GM12878 (cell line): ENCODE measurements around the gene PHACTR1. TPM values are rescaled to one million over a fixed set of nuclear protein-coding genes. Genes with fewer than 3 reads are reported as not detected.

Experiments
- ATF7 ChIP-seq: fragments of 450-650 bp; IDR thresholded peaks from 2 replicates; pipeline ENCODE4 v1.6.1; 2016; ENCODE audit warnings: low read depth, mild to moderate bottlenecking
- BMI1 ChIP-seq: fragments of 450-650 bp; IDR thresholded peaks from 2 replicates; pipeline ENCODE4 v1.6.1; 2016; ENCODE audit warnings: mild to moderate bottlenecking, moderate library complexity, borderline replicate concordance
- CHD4 ChIP-seq: fragments of 200-600 bp; sonication (generic); IDR thresholded peaks from 2 replicates; pipeline ENCODE4 v1.6.1; 2016; ENCODE audit warnings: mild to moderate bottlenecking
- HDGF ChIP-seq: fragments of 450-650 bp; IDR thresholded peaks from 2 replicates; pipeline ENCODE4 v1.6.1; 2016; ENCODE audit warnings: antibody characterized with exemption
- KAT2A ChIP-seq: conservative IDR thresholded peaks from 2 replicates; pipeline ENCODE4 v1.6.1; 2011; ENCODE audit warnings: low read depth, low read length; ENCODE audit not compliant: control insufficient read depth
- MEF2A ChIP-seq: IDR thresholded peaks from 2 replicates; pipeline ENCODE4 v1.6.1; 2011; ENCODE audit warnings: low read depth, mild to moderate bottlenecking, low read length, moderate library complexity; ENCODE audit not compliant: insufficient read depth
- MEF2B ChIP-seq: fragments of 450-650 bp; IDR thresholded peaks from 2 replicates; pipeline ENCODE4 v1.6.1; 2018; ENCODE audit warnings: mild to moderate bottlenecking, moderate library complexity; ENCODE audit not compliant: partially characterized antibody, poor library complexity, severe bottlenecking
- NBN ChIP-seq: fragments of 450-650 bp; IDR thresholded peaks from 2 replicates; pipeline ENCODE4 v1.6.1; 2016
- NFXL1 ChIP-seq: fragments of 450-650 bp; IDR thresholded peaks from 2 replicates; pipeline ENCODE4 v1.6.1; 2017; ENCODE audit warnings: antibody characterized with exemption, mild to moderate bottlenecking, borderline replicate concordance
- NR2C1 ChIP-seq: fragments of 450-650 bp; IDR thresholded peaks from 2 replicates; pipeline ENCODE4 v1.6.1; 2017; ENCODE audit warnings: antibody characterized with exemption, mild to moderate bottlenecking, moderate library complexity
- NR2C2 ChIP-seq: IDR thresholded peaks from 2 replicates; pipeline ENCODE4 v1.6.1; 2011; ENCODE audit warnings: borderline replicate concordance, low read depth; ENCODE audit not compliant: control insufficient read depth, insufficient read length
- PAX5 ChIP-seq: IDR thresholded peaks from 2 replicates; pipeline ENCODE4 v1.6.1; 2011; ENCODE audit warnings: low read depth, low read length, borderline replicate concordance
- RCOR1 ChIP-seq: conservative IDR thresholded peaks from 2 replicates; pipeline ENCODE4 v1.6.1; 2012; ENCODE audit warnings: low read depth, low read length, improper control_type of control experiment
- SMAD5 ChIP-seq: IDR thresholded peaks from 2 replicates; pipeline ENCODE4 v1.6.1; 2016; ENCODE audit warnings: antibody characterized with exemption, low read depth
- YBX1 ChIP-seq: fragments of 450-650 bp; IDR thresholded peaks from 2 replicates; pipeline ENCODE4 v1.6.1; 2016; ENCODE audit warnings: antibody characterized with exemption
- ZNF384 ChIP-seq: IDR thresholded peaks from 2 replicates; pipeline ENCODE4 v1.6.1; 2012; ENCODE audit warnings: low read depth, mild to moderate bottlenecking, low read length, improper control_type of control experiment, borderline replicate concordance
- polyA plus RNA-seq, 11 experiments: library from polyadenylated mRNA; depleted of rRNA in 4 of 11; unstranded in 6 of 11; stranded (reverse) in 5 of 11; fragments of >200 nt; fragmentation: Nextera tagmentation in 4 of 11; fragmentation: Illumina TruSeq in 1 of 11; extraction: Ambion mirVana in 4 of 11; extraction: Trizol in 1 of 11; gene quantifications; 1 replicate in 1 of 11; 2 replicates in 10 of 11; pipeline versions ENCODE4 v1.2.1 to v1.2.3, GENCODE V29; 2011 to 2016; ENCODE audit warnings: inconsistent platforms in 2 of 11, missing spikeins in 2 of 11, low read depth in 1 of 11
- total RNA-seq, 4 experiments: library from RNA; depleted of rRNA in 3 of 4; stranded (reverse); fragments of >200 nt in 3 of 4; fragmentation: Illumina TruSeq in 1 of 4; extraction: Trizol in 1 of 4; gene quantifications; 2 replicates each; pipeline versions ENCODE4 v1.2.1 to v1.2.3, GENCODE V29; 2013 to 2021
- TF ChIP-seq, protein P1 (sequence below): fragments of 450-650 bp; formaldehyde crosslinking; IDR thresholded peaks from 2 replicates; pipeline ENCODE4 v1.5.0; 2022; ENCODE audit warnings: mild to moderate bottlenecking, missing genetic modification characterization
- TF ChIP-seq, protein P2 (sequence below): IDR thresholded peaks from 2 replicates; pipeline ENCODE4 v1.6.1; 2012; ENCODE audit warnings: low read depth, low read length, improper control_type of control experiment
- TF ChIP-seq, protein P3 (sequence below): fragments of 450-650 bp; formaldehyde crosslinking; IDR thresholded peaks from 2 replicates; pipeline ENCODE4 v1.4.0; 2022; ENCODE audit warnings: mild to moderate bottlenecking, moderate library complexity
- TF ChIP-seq, protein P4 (sequence below): fragments of 450-650 bp; IDR thresholded peaks from 2 replicates; pipeline ENCODE4 v1.6.1; 2017; ENCODE audit warnings: borderline replicate concordance

PHACTR1 gene
- total and polyA plus RNA-seq, 10 of the 15 experiments (the other 5 are each of a cell fraction or from before 2014, with no cell fraction given), result 34.2 to 94.6 (median 62.3) TPM

DNA sequence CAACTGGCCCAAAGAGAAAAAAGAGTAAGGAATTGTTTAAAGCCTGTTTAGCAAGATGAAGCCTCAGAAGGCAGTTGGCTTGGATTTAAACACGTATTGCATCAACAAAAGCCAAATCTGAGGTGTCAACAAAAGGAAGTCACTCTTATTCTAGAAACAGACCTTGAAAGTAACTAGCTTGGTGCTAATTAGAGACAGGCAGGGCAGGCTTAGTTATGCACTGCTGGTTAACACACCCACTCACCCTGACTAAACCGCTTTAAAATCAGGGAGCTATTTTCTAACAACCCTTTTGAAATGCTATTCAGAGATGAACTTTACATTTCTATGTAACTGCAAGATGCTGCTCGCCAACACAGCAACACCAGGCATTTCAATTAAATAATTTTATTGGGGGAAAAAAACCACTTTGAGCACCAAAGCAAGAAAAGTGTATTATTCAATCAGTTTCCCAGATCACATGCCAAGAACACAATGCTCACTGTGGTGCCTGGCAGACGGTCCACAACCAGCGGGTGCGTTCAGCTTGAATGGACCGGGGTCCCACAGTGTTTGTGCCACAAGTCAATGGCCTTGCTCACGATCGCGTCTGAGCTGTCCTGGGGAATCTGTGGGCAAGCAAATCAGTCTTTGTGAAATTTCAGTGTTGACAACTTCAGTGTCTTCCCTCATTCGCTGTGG is 588.2 kb downstream of the PHACTR1 start (continued):
- no peak for TF ChIP-seq NR2C1
- no peak for TF ChIP-seq CHD4
- no peak for TF ChIP-seq NFXL1
- TF ChIP-seq BMI1, result no peak
- peak; percentile 93 for TF ChIP-seq MEF2A
- TF ChIP-seq NBN, result no peak
- TF ChIP-seq, protein P1, sequence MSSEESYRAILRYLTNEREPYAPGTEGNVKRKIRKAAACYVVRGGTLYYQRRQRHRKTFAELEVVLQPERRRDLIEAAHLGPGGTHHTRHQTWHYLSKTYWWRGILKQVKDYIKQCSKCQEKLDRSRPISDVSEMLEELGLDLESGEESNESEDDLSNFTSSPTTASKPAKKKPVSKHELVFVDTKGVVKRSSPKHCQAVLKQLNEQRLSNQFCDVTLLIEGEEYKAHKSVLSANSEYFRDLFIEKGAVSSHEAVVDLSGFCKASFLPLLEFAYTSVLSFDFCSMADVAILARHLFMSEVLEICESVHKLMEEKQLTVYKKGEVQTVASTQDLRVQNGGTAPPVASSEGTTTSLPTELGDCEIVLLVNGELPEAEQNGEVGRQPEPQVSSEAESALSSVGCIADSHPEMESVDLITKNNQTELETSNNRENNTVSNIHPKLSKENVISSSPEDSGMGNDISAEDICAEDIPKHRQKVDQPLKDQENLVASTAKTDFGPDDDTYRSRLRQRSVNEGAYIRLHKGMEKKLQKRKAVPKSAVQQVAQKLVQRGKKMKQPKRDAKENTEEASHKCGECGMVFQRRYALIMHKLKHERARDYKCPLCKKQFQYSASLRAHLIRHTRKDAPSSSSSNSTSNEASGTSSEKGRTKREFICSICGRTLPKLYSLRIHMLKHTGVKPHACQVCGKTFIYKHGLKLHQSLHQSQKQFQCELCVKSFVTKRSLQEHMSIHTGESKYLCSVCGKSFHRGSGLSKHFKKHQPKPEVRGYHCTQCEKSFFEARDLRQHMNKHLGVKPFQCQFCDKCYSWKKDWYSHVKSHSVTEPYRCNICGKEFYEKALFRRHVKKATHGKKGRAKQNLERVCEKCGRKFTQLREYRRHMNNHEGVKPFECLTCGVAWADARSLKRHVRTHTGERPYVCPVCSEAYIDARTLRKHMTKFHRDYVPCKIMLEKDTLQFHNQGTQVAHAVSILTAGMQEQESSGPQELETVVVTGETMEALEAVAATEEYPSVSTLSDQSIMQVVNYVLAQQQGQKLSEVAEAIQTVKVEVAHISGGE (CRISPR knock-in tag), result no peak
- no peak for TF ChIP-seq SMAD5
- TF ChIP-seq YBX1, result no peak
- TF ChIP-seq ATF7, result peak; percentile 54; the same call in 1 of the 2 replicates
- TF ChIP-seq, protein P2, sequence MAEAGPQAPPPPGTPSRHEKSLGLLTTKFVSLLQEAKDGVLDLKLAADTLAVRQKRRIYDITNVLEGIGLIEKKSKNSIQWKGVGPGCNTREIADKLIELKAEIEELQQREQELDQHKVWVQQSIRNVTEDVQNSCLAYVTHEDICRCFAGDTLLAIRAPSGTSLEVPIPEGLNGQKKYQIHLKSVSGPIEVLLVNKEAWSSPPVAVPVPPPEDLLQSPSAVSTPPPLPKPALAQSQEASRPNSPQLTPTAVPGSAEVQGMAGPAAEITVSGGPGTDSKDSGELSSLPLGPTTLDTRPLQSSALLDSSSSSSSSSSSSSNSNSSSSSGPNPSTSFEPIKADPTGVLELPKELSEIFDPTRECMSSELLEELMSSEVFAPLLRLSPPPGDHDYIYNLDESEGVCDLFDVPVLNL, result no peak
- no peak for TF ChIP-seq HDGF
- TF ChIP-seq ZNF384, result no peak
- TF ChIP-seq NR2C2, result no peak
- peak; percentile 91 for TF ChIP-seq PAX5
- no peak for TF ChIP-seq KAT2A
- TF ChIP-seq, protein P3, sequence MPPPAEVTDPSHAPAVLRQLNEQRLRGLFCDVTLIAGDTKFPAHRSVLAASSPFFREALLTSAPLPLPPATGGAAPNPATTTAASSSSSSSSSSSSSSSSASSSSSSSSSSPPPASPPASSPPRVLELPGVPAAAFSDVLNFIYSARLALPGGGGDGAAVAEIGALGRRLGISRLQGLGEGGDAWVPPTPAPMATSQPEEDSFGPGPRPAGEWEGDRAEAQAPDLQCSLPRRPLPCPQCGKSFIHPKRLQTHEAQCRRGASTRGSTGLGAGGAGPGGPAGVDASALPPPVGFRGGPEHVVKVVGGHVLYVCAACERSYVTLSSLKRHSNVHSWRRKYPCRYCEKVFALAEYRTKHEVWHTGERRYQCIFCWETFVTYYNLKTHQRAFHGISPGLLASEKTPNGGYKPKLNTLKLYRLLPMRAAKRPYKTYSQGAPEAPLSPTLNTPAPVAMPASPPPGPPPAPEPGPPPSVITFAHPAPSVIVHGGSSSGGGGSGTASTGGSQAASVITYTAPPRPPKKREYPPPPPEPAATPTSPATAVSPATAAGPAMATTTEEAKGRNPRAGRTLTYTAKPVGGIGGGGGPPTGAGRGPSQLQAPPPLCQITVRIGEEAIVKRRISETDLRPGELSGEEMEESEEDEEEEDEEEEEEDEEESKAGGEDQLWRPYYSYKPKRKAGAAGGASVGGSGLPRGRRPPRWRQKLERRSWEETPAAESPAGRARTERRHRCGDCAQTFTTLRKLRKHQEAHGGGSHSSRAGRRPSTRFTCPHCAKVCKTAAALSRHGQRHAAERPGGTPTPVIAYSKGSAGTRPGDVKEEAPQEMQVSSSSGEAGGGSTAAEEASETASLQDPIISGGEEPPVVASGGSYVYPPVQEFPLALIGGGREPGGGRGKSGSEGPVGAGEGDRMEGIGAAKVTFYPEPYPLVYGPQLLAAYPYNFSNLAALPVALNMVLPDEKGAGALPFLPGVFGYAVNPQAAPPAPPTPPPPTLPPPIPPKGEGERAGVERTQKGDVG (CRISPR knock-in tag), result no peak
- TF ChIP-seq, protein P4, sequence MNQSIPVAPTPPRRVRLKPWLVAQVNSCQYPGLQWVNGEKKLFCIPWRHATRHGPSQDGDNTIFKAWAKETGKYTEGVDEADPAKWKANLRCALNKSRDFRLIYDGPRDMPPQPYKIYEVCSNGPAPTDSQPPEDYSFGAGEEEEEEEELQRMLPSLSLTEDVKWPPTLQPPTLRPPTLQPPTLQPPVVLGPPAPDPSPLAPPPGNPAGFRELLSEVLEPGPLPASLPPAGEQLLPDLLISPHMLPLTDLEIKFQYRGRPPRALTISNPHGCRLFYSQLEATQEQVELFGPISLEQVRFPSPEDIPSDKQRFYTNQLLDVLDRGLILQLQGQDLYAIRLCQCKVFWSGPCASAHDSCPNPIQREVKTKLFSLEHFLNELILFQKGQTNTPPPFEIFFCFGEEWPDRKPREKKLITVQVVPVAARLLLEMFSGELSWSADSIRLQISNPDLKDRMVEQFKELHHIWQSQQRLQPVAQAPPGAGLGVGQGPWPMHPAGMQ, result no peak
- TF ChIP-seq RCOR1, result 0 out of 2 replicates have a peak, but pooled peaks have one; percentile 31
- TF ChIP-seq MEF2B, result peak; percentile 79
